GM12878 (cell line): Measurements from ENCODE around the gene WDR64. TPM values are rescaled to one million over a fixed set of nuclear protein-coding genes. Genes with fewer than 3 reads are reported as not detected.

Experiments used
- ATAC-seq: fragments of 200-7000 bp; cut with Tn5 transposase; 3 replicates; pipeline ENCODE4 v1.9.1; 2020; ENCODE audit warnings: mild to moderate bottlenecking, moderate library complexity
- BruUV-seq: library from RNA; stranded (reverse); fragments of 400-500 nt; replicated peaks from 2 replicates; lab custom pipeline; 2021; lab: Mats Ljungman, UMichigan
- CTCF ChIA-PET: fragments of 300-600 bp; sonication (Branson Sonifier 250); formaldehyde crosslinking; extraction: SDS; loops from one replicate; lab custom pipeline; 2021; ENCODE audit warnings: inconsistent platforms; lab: Yijun Ruan, JAX
- POLR2A ChIA-PET: fragments of 350-600 bp; formaldehyde crosslinking; extraction: SDS; loops from one replicate; lab custom pipeline; 2021; ENCODE audit warnings: inconsistent platforms; lab: Charles Lee
- RAD21 ChIA-PET: fragments of 300-600 bp; sonication (Branson Sonifier 250); formaldehyde crosslinking; loops from one replicate; lab custom pipeline; 2023; ENCODE audit warnings: antibody characterized with exemption; ENCODE audit not compliant: unreplicated experiment; lab: Charles Lee
- SMC1A ChIA-PET: fragments of 300-600 bp; sonication (Branson Sonifier 250); formaldehyde crosslinking; loops from one replicate; lab custom pipeline; 2023; ENCODE audit not compliant: unreplicated experiment, uncharacterized antibody; lab: Charles Lee
- DNase-seq: peaks from one replicate; pipeline ENCODE4 v3.0.0-alpha.2; 2011; ENCODE audit warnings: low read depth, low spot score
- FAIRE-seq: peaks from 3 replicates; lab custom pipeline; 2011; peaks lifted over from hg19 to GRCh38; lab: Jason Lieb, UNC
- H2AFZ ChIP-seq: 2 replicates; pipeline ENCODE4 v1.6.0; 2011; ENCODE audit warnings: low read depth, low read length, control low read depth; ENCODE audit not compliant: control insufficient read depth
- H3K27ac ChIP-seq: 2 replicates; pipeline ENCODE4 v1.5.1; 2011; ENCODE audit warnings: control low read depth; ENCODE audit not compliant: control insufficient read depth, insufficient read depth
- H3K27me3 ChIP-seq, 2 experiments: replicated peaks in 1 of 2; 2 replicates each; pipeline versions ENCODE4 v1.6.0 to v1.6.1; 2011; ENCODE audit warnings: low read length in 1 of 2; ENCODE audit not compliant: control insufficient read depth in 2 of 2, insufficient read depth in 2 of 2
- H3K36me3 ChIP-seq, 2 experiments: 2 replicates each; pipeline ENCODE4 v1.5.1; 2011; ENCODE audit warnings: low read length in 1 of 2; ENCODE audit not compliant: control insufficient read depth in 2 of 2, insufficient read depth in 2 of 2
- H3K4me1 ChIP-seq: 2 replicates; pipeline ENCODE4 v1.6.1; 2011; ENCODE audit warnings: mild to moderate bottlenecking, low read length, moderate library complexity, mixed read lengths; ENCODE audit not compliant: control insufficient read depth, insufficient read depth
- H3K4me2 ChIP-seq: 2 replicates; pipeline ENCODE4 v1.6.0; 2011; ENCODE audit warnings: control low read depth; ENCODE audit not compliant: control insufficient read depth, insufficient read depth
- H3K4me3 ChIP-seq: fragments of 200-600 bp; sonication (generic); 2 replicates; pipeline ENCODE4 v1.5.1; 2016
- H3K79me2 ChIP-seq: 2 replicates; pipeline ENCODE4 v1.6.0; 2011; ENCODE audit warnings: low read length; ENCODE audit not compliant: control insufficient read depth, insufficient read depth
- H3K9ac ChIP-seq: 2 replicates; pipeline ENCODE4 v1.8.0; 2011; ENCODE audit warnings: low read length, control low read depth, mixed read lengths; ENCODE audit not compliant: control insufficient read depth, insufficient read depth
- H3K9me3 ChIP-seq: replicated peaks from 3 replicates; pipeline ENCODE4 v1.5.1; 2011; ENCODE audit warnings: mild to moderate bottlenecking, low read length; ENCODE audit not compliant: control insufficient read depth, insufficient read depth
- H4K20me1 ChIP-seq: 2 replicates; pipeline ENCODE4 v1.6.0; 2011; ENCODE audit not compliant: control insufficient read depth, insufficient read depth
- CBFB ChIP-seq: IDR thresholded peaks from 2 replicates; pipeline ENCODE4 v1.6.1; 2016; ENCODE audit warnings: antibody characterized with exemption, low read depth
- CHD2 ChIP-seq: IDR thresholded peaks from 2 replicates; pipeline ENCODE4 v1.6.1; 2011; ENCODE audit warnings: low read depth, low read length, improper control_type of control experiment, borderline replicate concordance
- CREB1 ChIP-seq: IDR thresholded peaks from 2 replicates; pipeline ENCODE4 v1.6.1; 2012; ENCODE audit warnings: low read depth, mild to moderate bottlenecking, inconsistent platforms
- E2F4 ChIP-seq: IDR thresholded peaks from 2 replicates; pipeline ENCODE4 v1.6.1; 2012; ENCODE audit warnings: low read depth, low read length, improper control_type of control experiment
- E4F1 ChIP-seq: fragments of 450-650 bp; IDR thresholded peaks from 2 replicates; pipeline ENCODE4 v1.6.1; 2018; ENCODE audit warnings: borderline replicate concordance, mild to moderate bottlenecking; ENCODE audit not compliant: partially characterized antibody
- EED ChIP-seq: sonication (generic); IDR thresholded peaks from 2 replicates; pipeline ENCODE4 v1.6.1; 2016; ENCODE audit warnings: antibody characterized with exemption, low read depth
- MEF2B ChIP-seq: fragments of 450-650 bp; IDR thresholded peaks from 2 replicates; pipeline ENCODE4 v1.6.1; 2018; ENCODE audit warnings: mild to moderate bottlenecking, moderate library complexity; ENCODE audit not compliant: partially characterized antibody, poor library complexity, severe bottlenecking
- NFIC ChIP-seq: IDR thresholded peaks from 2 replicates; pipeline ENCODE4 v1.6.1; 2012; ENCODE audit warnings: low read depth, mild to moderate bottlenecking, inconsistent platforms, low read length, moderate library complexity
- PAX5 ChIP-seq: IDR thresholded peaks from 2 replicates; pipeline ENCODE4 v1.6.1; 2011; ENCODE audit warnings: low read depth, low read length, borderline replicate concordance
- RAD21 ChIP-seq: IDR thresholded peaks from 2 replicates; pipeline ENCODE4 v1.6.1; 2011; ENCODE audit warnings: mild to moderate bottlenecking, low read depth, low read length, moderate library complexity; ENCODE audit not compliant: insufficient read depth
- RCOR1 ChIP-seq: conservative IDR thresholded peaks from 2 replicates; pipeline ENCODE4 v1.6.1; 2012; ENCODE audit warnings: low read depth, low read length, improper control_type of control experiment
- SREBF2 ChIP-seq: IDR thresholded peaks from 2 replicates; pipeline ENCODE4 v1.6.1; 2012; ENCODE audit warnings: mild to moderate bottlenecking, low read length
- TCF7 ChIP-seq: IDR thresholded peaks from 2 replicates; pipeline ENCODE4 v1.6.1; 2014; ENCODE audit warnings: antibody characterized with exemption, borderline replicate concordance
- ZBED1 ChIP-seq: IDR thresholded peaks from 2 replicates; pipeline ENCODE4 v1.6.1; 2016; ENCODE audit warnings: borderline replicate concordance
- ZNF24 ChIP-seq: fragments of 450-650 bp; IDR thresholded peaks from 2 replicates; pipeline ENCODE4 v1.6.1; 2017; ENCODE audit warnings: antibody characterized with exemption, mild to moderate bottlenecking
- WGBS: methylation state at CpG from one replicate; pipeline ENCODE4 v1.1.6; 2016; ENCODE audit warnings: low lambda C conversion rate; ENCODE audit not compliant: insufficient replicate concordance, insufficient coverage; ENCODE audit errors: missing lambda C conversion rate; 5-methylcytosine and 5-hydroxymethylcytosine counted together
- in situ Hi-C: fragments of 300-500 bp; cut with MboI; formaldehyde crosslinking; loops from 9 replicates; pipeline ENCODE4 v1.14.3; 2018; ENCODE audit warnings: mixed read lengths
- intact Hi-C: fragments of 100-400 bp; cut with micrococcal nuclease; formaldehyde crosslinking; loops from one replicate; pipeline ENCODE4 v1.14.2; 2022; ENCODE audit not compliant: unreplicated experiment
- polyA plus RNA-seq, 11 experiments: library from polyadenylated mRNA; depleted of rRNA in 4 of 11; unstranded in 6 of 11; stranded (reverse) in 5 of 11; fragments of >200 nt; fragmentation: Nextera tagmentation in 4 of 11; fragmentation: Illumina TruSeq in 1 of 11; extraction: Ambion mirVana in 4 of 11; extraction: Trizol in 1 of 11; gene quantifications; 1 replicate in 1 of 11; 2 replicates in 10 of 11; pipeline versions ENCODE4 v1.2.1 to v1.2.3, GENCODE V29; 2011 to 2016; ENCODE audit warnings: inconsistent platforms in 2 of 11, missing spikeins in 2 of 11, low read depth in 1 of 11
- total RNA-seq, 4 experiments: library from RNA; depleted of rRNA in 3 of 4; stranded (reverse); fragments of >200 nt in 3 of 4; fragmentation: Illumina TruSeq in 1 of 4; extraction: Trizol in 1 of 4; gene quantifications; 2 replicates each; pipeline versions ENCODE4 v1.2.1 to v1.2.3, GENCODE V29; 2013 to 2021

The WDR64 gene
- total and polyA plus RNA-seq, 10 of the 15 experiments (the other 5 are each of a cell fraction or from before 2014, with no cell fraction given) = 0.01 TPM; not detected in 9

GRCh38 chr1:241666419-241666818 is 14.3 kb downstream of the WDR64 start:
- Histone ChIP-seq H3K4me3 (no peak overlapping the region), H3K27ac (no peak overlapping the region), H3K36me3 (no peaks in the 10 kb centered on the region), H3K4me1 (no peaks in the 10 kb centered on the region), H3K9me3 (no peaks in the 10 kb centered on the region), H2AFZ (no peak overlapping the region), H3K9ac (no peak overlapping the region), H3K79me2 (no peaks in the 10 kb centered on the region), H3K27me3 (no peaks in the 10 kb centered on the region), H3K4me2 (no peak overlapping the region), H4K20me1 (no peaks in the 10 kb centered on the region)
- ChIA-PET SMC1A (interaction anchor here (1.3 kb wide), 1 partner anchor 14 kb away, joined by 3 read pairs; the partner anchor contains the start of gene WDR64), POLR2A (no interaction called here), CTCF (interaction anchor here (0.6 kb wide), 1 partner anchor 119 kb away, joined by 3 read pairs; no protein-coding TSS in a partner anchor), RAD21 (no interaction called here)
- no peak for TF ChIP-seq MEF2B
- no peak for TF ChIP-seq PAX5
- no peak for TF ChIP-seq ZBED1
- TF ChIP-seq RAD21 = no peak
- TF ChIP-seq TCF7 = no peak
- TF ChIP-seq CHD2 = no peak
- no peak for TF ChIP-seq E2F4
- TF ChIP-seq NFIC = no peak
- TF ChIP-seq ZNF24 = no peak
- no peak for TF ChIP-seq CREB1
- no peak for TF ChIP-seq E4F1
- no peak for TF ChIP-seq RCOR1
- TF ChIP-seq CBFB = no peak
- no peak for TF ChIP-seq SREBF2
- TF ChIP-seq EED = no peak
- in situ Hi-C loops (no loop called here), intact Hi-C loops (no loop called here)
- 23% methylated on average over 3 of the region's 3 CpGs for WGBS
- FAIRE-seq (no peak), ATAC-seq (no peak), DNase-seq (no peak)
- no TSS peak for BruUV-seq
